Glomerular endothelial cell (primary cell): ENCODE results near the gene LFNG. TPM values are rescaled to one million over a fixed set of nuclear protein-coding genes. Genes with fewer than 3 reads are reported as not detected.

Experiments used
- DNase-seq: peaks from one replicate; pipeline ENCODE4 v3.0.0-alpha.2; 2011; ENCODE audit warnings: low read depth, low spot score; ENCODE audit errors: extremely low read depth
- total RNA-seq: library from RNA; depleted of rRNA; stranded (reverse); fragments of >200 nt; gene quantifications from 2 replicates; pipeline ENCODE4 v1.2.3, GENCODE V29; 2015

The LFNG gene
- total RNA-seq, 1 donor from 2014 or later = 14.8 TPM

DNA sequence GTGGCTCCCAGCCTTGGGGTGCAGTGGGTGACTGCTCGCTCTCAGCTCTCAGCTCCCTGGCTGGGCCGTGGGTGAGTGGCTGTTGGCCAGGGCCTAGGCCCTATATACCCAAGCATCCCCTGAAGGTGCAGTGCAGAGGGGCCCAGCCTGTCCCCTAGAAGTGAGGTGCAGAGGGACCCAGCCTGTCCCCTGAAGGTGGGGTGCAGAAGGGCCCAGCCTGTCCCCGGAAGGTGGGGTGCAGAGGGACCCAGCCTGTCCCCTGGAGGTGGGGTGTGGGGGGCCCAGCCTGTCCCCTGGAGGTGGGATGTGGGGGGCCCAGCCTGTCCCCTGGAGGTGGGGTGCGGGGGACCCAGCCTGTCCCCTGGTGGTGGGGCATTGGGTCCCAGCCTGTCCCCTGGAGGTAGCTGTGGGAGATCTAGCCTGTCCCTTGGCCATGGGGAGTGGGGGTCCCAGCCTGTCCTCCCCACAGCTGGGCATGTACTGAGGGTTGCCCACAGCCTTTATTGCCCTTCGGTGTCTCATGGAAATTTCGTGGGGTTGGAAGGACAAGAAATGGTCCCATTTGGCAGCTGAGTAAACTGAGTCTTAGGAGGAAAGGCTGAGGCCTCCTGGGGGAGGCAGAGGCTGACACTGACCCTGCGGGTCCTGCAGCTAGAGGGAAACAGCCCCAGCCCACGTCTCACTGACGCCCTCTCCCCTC, 17.5 kb upstream of the LFNG start:
- no peak for DNase-seq

- no peak for DNase-seq
Measured at GRCh38 chr7:2502647-2502966, 17.0 kb upstream of the LFNG start.

DNA sequence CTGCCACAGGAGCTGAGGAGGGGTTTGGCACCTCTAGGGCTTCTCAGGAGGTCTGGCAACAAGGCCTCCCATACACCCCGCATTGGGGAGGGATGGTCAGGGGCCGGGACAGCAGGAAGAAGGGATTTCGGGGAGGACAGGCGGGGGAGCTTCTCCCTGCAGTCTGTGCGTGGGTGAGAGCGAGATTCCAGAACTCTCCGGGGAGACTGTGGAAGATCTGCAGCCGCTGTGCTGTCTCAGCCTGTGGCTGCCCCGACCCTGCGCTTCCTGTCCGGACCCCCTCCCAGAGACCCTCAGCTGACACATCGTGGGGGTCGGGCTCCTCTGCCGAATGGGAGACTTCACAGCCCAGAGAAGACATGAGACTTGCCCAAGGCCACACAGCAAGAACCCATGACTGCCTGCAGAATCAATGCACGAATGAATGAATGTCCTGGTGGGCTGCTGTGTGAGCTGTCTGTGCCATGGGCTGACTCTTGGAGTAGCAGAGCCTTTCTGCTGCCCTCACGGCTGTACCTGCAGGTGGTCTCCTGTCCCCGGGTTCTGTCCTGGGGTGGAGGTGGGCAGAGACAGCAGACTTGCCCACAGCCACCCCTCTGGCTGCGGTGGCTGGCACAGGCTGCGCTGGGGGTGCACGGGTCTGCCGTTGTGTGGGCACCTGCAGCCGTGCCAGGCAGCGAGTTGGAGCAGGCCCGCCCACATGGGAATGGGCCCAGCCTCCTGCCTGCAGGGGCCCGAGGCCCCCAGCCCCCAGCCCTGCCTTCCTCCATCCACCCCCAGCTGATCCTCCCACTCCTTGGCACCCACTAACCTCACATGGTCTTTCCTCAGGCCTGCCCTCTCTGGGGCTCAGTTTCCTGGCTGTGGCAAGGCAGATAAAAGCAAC, 16.3 kb upstream of the LFNG start:
- DNase-seq = no peak

DNA sequence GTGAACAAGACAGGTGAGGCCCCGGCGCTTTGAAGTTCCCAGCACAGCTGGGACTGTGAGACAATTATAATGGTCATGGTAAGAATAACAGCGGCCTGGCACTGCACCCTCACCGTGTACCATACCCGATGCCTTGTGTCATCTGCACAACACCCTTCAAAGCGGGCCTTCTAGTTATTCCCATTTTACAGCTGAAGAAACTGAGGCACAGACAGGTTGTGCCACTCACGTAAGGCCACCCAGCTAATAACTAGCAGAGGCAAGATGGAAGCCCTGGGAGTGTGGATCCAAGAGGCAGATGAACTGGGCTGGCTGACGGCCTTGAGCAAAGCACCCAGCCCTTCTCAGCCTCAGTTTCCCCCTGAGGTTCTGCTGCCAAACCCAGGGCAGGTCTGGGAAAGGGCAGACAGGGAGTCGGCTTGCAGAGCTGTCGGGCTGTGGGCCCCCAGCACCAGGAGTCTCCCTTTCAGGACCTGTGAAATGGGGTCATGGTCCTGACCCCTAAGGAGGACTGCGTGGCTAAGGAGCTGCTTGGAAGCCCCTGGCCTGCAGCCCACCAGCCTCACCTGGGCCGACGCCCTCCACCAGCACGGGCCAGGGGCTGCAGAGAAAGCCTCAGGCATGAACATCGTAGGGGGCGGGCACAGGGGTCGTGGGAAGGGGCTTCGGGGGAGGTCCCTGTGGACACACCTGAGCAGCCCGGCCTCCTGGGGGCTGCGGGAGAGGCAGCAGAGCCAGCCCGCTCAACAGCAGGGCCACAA, 15.3 kb upstream of the LFNG start:
- DNase-seq = no peak

DNA sequence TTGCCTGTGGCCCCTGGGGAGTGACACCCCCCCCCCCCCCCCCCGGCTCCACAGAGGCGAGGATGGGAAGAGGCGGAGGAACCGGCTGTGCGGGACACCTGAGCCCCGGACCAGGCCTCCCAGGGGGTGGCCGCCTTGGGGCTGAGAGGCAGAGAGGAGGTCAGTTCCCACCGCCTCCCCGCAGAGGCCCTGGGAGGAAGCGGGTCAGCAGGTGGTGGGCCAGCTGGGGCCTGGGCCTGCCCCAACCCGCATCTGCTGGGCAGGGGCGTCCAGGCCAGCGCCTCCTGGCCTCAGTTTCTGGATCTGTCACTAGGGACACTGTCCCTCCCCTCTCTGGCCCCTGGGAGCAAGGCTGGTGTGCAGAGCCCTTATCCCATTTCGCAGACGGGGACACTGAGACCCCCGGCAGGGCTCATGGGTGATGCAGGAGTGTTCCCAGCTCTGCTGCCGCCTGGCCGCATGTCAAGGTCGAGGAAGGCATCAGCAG, 14.6 kb upstream of the LFNG start:
- DNase-seq = no peak

DNA sequence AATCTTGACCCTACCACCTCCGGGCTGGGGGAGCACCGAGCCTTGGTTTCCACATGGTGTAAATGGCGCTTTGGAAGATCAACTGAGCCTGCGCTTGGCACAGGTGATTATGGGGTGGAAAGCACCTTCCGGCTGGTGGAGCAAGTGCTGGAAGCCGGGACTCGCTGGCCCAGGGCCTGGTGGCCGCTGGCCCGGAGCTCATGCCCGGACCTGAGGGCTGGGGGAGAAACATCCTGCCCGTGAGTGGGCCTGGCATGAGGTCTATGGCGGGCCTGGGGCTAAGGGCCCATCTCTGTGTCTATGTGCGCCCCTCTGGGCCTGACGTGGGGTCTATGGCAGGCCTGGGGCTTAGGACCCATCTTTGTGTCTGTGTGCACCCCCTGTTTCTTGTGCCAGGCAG, 14.2 kb upstream of the LFNG start:
- DNase-seq = no peak

DNA sequence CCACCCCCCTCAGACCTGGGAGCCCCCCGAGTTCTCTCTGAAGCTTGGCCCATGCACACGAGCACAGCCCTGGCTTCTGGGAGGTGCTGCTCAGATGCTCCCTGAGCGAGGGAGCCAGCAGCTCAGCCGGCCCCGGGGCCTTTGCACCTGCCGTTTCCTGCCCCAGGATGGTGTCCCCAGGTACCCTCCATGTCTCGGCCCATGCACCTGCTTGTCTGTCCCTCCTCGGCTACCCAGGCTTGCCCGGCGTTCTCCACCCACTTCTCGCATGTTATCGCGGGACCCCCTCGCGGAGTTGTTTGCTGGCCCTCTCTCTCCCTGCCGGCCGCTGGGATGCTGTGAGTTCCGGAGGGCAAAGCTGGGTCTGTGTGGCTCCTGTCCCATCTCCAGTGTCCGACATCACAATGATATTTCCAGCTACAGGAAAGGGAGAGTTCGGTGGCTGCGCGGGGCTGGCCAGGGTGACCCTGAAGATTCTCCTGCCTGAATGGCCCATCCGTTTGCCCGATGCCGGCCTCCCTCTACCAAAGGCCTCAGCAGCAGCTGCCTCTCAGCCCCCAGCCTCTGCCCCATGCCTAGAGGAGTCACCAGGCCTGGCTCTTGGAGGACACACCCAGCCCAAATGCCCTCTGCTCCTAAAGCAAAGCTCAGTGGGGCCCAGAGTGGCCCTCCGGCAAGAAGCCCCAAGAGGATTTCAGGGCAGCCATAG, 12.2 kb upstream of the LFNG start:
- DNase-seq = no peak

DNA sequence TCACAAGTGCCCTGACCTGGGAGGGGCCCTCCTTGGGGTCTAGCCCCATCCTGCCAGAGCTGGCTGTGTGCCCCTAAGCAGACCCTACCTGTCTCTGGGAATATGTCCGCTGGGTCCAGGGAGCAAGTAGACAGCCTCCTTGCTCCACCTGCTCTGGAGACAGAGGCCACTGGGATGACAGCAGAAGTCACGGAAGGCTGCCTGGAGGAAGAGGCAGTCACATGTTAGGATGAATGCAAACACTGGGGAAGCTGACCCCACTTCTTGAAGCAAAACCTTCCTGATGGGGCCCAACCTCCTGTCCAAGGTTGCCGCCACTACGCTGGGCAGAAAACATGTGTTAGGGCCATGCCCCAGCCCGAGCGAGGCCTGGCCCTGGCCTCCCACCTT, 11.7 kb upstream of the LFNG start:
- DNase-seq = no peak

DNA sequence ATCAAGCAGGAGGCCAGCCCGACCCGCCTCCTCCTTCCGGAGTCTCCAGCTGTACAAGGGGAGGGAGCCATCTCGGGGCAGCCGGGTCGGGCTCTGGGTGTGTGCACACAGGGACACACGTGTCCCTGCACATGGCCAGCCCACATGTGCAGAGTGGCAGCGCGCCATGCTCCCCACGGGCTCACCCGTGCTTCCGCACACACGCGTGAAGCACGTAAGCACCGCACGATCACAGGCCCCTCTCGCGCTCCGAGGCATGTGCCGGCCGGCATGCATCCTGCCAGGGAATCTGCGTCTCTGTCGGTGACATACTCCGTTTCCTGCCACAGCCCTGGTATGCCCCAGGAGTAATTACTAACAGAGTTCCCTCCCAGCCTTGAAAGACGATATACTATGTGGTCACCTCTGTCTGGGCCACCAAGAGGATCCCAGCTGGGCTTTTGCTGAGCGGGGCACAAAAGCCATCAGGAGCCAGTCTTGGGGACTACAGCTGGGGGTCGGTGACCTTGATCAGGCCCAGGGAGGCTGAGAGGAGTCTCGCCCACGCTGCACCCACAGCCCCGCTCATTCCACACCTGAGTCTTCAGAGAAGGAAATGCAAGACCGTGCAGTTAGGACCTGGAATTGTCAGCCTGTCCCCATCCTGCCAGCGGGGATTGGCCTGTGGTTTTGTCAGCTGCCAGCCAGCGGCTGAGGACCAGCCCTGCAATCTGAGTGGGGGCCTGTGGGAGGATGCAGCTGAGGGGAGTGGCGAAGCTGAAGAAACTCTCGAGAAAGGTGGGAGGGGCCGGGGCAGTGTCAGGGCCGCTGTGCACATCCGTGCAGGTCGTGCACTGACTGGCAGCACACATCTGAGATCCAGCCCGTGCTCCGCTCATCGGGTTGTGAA, 11.0 kb upstream of the LFNG start:
- no peak for DNase-seq

- DNase-seq = no peak
Measured at GRCh38 chr7:2509298-2509906, 10.2 kb upstream of the LFNG start.

DNA sequence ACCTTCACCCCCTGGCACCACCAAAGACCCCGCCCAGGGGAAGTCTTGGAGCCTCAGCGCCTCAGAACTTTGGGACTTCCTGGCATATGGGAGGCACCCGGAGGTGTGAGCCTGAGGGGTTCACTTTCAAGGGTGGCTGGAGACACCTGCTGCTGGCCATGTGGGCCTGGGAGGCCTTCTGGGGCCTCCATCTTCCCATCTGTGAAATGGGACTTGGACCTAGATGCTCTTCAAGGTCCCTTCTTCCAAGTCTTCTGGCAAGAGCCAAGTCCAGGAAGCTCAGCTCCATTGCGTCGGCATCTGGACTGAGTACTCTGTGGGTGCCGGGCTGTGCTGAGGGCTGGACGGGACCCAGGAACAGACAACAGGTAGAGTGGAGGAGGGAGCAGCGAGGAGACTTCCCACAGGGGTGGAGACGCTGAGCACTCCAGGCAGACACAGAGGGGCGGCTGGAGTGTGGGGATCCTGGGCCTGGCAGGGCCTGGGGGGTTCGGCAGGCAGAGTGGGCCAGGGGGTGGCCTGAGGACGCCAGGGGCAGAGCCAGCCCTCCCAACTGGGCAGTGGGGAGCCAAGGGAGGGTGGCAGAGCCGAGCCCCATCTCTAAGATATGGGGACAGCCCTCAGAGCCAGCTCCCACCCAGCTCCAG, 9.3 kb upstream of the LFNG start:
- no peak for DNase-seq

DNA sequence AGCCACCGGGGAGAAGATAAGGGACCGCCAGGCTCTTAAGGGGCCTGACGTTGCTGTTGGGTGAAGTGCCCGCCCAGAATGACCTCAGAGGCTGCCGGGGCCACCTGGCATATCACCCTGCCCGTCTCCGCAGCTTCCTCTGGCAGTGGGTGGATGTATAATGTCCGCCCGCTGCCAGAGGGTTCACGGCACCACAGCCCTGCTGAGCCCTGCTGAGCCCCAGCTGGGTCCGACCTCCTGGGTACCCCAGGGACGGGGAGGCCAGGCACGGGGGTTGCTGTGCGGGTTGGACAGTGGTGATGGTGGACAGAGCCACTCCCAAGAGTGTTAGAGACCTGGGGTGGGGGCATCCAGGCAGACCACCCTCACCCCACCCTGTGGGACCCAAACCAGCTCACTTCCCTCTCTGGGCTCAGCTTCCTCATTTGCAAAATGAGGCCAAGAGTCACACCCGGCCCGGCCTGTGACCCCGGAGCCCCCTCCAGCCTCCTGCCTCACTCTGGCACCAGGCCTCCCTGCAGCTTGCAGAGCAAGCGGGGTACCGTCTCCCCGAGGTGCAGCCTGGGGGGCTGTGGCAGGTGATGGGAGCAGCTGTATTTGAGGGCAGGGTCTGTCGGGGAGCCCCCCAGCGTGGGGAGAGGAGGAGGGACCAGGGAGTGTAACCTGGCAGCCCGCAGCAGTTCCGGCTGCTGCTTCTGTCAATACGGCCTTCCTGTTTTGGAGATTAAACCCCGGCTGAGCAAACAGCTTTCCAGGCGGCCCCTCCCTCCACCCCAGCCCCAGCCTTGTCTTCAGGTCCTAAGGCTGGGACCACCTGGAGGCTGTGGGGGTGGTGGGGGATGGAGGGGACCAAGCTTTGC, 8.4 kb upstream of the LFNG start:
- no peak for DNase-seq

DNA sequence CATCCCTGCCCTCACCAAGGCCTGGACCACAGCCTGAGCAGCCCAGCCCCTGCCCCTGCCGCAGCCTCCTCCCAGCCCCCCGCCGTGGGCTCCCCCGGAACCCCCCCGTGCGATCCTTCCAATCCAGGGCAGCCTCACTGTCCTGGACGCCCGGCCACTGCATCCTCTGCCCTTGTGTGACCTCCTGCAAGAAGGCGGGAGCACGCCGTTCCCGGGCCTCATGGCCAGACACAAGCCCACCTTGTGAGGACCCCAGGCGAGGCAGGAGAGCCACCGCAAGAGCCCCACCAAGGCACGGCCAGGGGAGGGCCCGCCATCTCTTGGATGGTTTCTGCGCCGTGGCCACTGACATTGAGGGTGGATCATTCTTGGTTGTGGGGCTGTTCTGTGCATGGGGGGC, 7.8 kb upstream of the LFNG start:
- no peak for DNase-seq

GRCh38 chr7:2512179-2512661, 7.4 kb upstream of the LFNG start:
- DNase-seq = no peak

DNA sequence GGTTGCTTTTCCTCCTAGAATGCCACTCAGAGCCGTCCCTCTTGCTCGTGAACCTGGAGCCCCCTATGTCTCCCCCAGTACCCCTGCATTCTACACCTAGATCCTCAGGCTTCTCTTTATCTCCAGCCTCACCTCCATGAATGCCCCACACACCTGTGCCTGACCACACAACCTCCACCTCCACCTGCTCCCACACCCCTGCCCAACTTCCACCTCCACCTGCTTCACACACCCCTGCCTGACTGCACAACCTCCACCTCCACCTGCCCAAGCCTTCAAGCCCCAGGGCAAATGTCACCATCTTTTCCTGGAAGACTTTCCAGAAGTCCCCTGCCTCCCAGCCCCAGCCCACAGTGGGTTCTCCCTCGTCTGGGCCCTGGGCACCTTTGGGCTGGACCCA, 6.9 kb upstream of the LFNG start:
- no peak for DNase-seq

DNA sequence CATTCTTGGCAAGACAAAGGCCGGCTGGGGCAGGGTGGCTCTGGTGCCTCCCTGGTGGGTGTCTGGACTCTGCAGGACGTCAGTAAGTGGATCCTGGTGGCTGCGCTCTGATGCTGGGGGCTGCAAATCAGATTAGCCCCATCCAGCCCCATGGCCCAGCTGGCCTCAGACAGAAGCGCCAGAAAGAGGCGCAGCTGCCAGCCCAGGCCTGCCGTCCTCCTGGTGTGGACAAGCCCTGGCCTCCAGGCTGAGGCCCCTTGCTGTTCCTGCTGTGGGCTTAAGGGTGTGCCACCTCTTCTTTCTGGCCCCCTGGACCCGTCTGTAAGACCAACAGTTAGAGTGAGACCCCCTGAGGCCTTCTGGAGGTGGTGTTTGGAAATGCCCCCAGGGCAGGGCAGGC, 5.9 kb upstream of the LFNG start:
- no peak for DNase-seq

DNA sequence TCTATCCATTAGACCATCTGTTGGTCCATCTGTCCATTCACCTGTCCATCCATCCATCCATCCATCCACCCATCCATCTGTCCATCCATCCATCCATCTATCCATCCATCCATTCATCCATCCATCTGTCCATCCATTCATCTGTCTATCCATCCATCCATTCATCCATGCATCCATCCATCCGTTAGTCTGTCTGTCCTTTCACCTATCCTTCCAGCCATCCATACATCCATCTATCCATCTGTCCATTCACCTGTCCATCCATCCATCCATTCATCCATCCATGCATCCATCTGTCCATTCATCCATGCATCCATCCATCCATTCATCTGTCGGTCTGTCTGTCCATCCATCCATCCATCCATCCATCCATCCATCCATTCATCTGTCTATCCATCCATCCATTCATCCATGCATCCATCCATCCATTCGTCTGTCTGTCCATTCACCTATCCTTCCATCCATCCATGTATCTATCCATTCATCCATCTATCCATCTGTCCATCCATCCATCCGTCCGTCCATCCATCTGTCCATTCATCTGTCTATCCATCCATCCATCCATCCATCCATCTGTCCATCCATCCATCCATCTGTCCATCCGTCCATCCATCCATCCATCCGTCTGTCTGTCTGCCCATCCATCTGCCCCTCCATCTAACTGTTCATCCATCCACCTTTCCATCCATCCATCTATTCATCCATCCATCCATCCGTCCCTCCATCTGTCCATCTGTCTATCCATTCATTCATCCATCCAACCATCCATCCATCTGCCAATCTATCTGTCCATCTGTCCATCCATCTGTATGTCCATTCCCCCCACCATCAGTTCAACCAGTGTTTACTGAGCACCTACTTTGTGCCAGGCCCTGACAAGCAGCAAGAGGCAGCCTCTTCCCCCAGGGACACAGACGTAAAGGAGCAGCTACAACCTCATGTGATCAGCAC, 4.8 kb upstream of the LFNG start:
- no peak for DNase-seq
